Ureter (tissue), 1 donor: Measurements from ENCODE around the gene CTBP1. TPM values are rescaled to one million over a fixed set of nuclear protein-coding genes. Genes with fewer than 3 reads are reported as not detected.
A peak's percentile ranks its signal among the peaks of the same experiment; 100 is the strongest.

Experiments
- DNase-seq: peaks from one replicate; pipeline ENCODE4 v3.0.0-alpha.2; 2020; ENCODE audit warnings: low spot score
- total RNA-seq: library from RNA; stranded (reverse); gene quantifications from one replicate; pipeline ENCODE4 v1.2.4, GENCODE V29; 2023
- donor health status: DM: yes; HTN: yes; CAD: no.

The CTBP1 gene
- total RNA-seq, 1 donor from 2014 or later = 171 TPM

- no peak for DNase-seq
Observed at GRCh38 chr4:1196421-1197183, 52.3 kb downstream of the CTBP1 start.

- DNase-seq = no peak
Observed at GRCh38 chr4:1195891-1196401, 53.0 kb downstream of the CTBP1 start.

- peak; percentile 42 for DNase-seq
Observed at GRCh38 chr4:1195109-1195671, 53.7 kb downstream of the CTBP1 start.

GRCh38 chr4:1194010-1194900, 54.7 kb downstream of the CTBP1 start:
- peak; percentile 78 for DNase-seq

GRCh38 chr4:1193206-1194009, 55.5 kb downstream of the CTBP1 start:
- DNase-seq = no peak

GRCh38 chr4:1192493-1193205, 56.3 kb downstream of the CTBP1 start:
- DNase-seq = peak; percentile 40

GRCh38 chr4:1192091-1192492, 56.8 kb downstream of the CTBP1 start:
- DNase-seq = peak; percentile 92

- peak; percentile 45 for DNase-seq
Observed at GRCh38 chr4:1191621-1192020, 57.3 kb downstream of the CTBP1 start.

GRCh38 chr4:1187182-1187581, 61.7 kb downstream of the CTBP1 start:
- no peak for DNase-seq

GRCh38 chr4:1183985-1184773, 64.8 kb downstream of the CTBP1 start:
- DNase-seq = no peak

GRCh38 chr4:1182313-1182712, 66.6 kb downstream of the CTBP1 start:
- no peak for DNase-seq

GRCh38 chr4:1180663-1181062, 68.3 kb downstream of the CTBP1 start:
- no peak for DNase-seq

GRCh38 chr4:1179976-1180375, 69.0 kb downstream of the CTBP1 start:
- no peak for DNase-seq

GRCh38 chr4:1179089-1179441, 69.9 kb downstream of the CTBP1 start:
- DNase-seq = no peak

- no peak for DNase-seq
Observed at GRCh38 chr4:1178300-1179088, 70.4 kb downstream of the CTBP1 start.

- DNase-seq = no peak
Observed at GRCh38 chr4:1177274-1178141, 71.4 kb downstream of the CTBP1 start.

GRCh38 chr4:1176398-1177273, 72.3 kb downstream of the CTBP1 start:
- no peak for DNase-seq
